Fibroblast of gingiva (primary cell): ENCODE results near the gene DOC2A.
"Not testable (repeated sequence)": the region's sequence is repeated elsewhere in the genome, so short reads cannot be mapped to it uniquely, and the experiment has no call there.

Source experiments
- DNase-seq: peaks from one replicate; pipeline ENCODE4 v3.0.0-alpha.2; 2011; ENCODE audit warnings: low read depth

The DOC2A gene

GRCh38 chr16:30010844-30011713 lies at the start of gene DOC2A:
Gene DOC2A (minus strand): TSS chr16:30011027. CDS start chr16:30010222, 805 bp downstream.
- DNase-seq, result no peak

GRCh38 chr16:30060346-30060745 lies 49.5 kb upstream of the DOC2A start:
- no peak for DNase-seq

- DNase-seq, result no peak
Observed at GRCh38 chr16:30054959-30055553, 44.2 kb upstream of the DOC2A start.

DNA sequence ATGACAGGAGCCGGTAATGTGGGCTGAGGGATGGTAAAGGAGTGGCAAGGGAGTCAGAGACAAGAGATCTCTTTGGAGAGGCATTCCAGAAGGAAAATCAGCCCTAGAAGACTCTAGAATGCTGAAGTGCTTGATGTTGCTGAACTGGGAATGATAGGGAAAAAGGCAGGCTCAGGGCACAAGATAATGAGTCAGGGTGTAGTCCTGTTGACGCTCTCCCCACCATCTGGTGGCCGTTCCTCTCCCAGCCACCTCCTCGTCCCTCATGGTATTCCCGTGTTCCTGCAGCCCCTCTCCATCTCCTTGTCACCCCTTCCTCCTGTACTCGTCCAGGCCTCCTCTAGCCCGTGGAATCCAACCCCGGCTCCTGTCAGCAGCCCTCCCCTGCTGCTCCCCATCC lies 43.6 kb upstream of the DOC2A start:
- no peak for DNase-seq

DNA sequence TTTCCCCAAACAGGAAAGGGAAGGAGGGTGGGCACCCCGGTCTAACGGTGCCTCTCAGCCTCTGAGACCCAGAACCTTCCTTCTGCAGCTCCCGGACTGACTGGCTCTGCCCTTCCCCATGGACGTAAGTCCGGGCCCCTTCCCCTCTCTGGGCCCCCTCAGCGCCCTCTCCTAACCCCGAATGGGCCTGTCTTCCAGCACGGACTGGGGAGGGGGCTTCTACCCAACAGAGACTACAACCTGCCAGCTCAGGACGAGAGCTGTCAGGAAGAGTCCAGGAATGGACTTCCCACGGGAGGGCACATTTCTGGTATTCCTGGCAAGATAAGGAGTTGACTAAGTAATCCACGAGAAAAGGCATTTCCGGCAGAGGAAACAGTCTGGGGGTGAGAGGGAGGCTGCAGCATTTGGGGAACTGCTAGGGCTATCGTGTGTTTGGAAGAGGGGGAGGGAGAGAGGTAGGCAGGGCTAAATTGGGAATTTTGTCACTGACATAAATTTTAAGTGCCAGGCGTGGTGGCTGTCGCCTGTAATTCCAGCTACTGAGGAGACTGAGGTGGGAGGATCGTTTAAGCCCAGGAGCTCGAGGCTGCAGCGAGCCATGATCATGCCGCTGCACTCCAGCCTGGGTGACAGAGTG lies 42.7 kb upstream of the DOC2A start:
- no peak for DNase-seq

GRCh38 chr16:30052671-30053372 lies 42.0 kb upstream of the DOC2A start:
- peak; percentile 89 for DNase-seq

DNA sequence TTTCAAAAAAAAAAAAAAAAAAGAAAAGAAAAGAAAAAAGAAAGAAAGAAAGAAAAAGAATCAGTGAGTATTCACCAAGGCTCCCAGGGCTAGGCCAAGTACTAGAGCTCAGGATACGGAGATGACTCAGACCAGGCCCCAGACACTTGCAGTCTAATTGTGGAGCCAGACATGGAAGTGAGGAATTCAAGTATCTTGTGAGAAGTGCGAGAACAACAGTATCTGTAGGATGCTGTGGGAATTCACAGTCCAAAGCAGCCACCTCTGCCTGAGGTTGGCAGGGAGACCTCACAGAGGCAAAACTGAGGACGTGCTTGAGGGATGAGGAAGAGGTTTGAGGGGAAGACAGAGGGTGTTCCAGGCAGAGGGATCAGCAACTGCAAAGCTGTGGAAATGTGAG lies 40.7 kb upstream of the DOC2A start:
- no peak for DNase-seq

GRCh38 chr16:30049871-30050270 lies 39.0 kb upstream of the DOC2A start:
- no peak for DNase-seq

DNA sequence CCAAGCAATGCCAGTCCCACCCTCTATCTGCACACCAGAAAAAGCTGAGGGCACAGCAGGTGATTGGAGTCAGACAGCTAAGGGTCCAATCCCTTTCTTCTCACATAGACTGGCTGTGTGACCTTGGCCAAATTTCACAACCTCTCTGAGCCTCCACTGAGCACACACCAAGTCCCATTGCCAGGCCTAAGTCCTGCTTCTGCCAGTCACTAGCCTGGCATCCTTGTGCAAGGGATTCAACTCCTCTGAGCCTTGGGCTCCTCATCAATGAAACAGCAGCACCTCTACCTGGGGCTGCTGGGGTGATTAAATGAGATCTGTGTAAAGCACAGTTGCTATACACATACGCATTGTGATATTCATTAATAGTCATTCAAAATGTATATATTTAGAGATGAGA lies 35.8 kb upstream of the DOC2A start:
- DNase-seq, result no peak

GRCh38 chr16:30046178-30046577 lies 35.4 kb upstream of the DOC2A start:
- no peak for DNase-seq

DNA sequence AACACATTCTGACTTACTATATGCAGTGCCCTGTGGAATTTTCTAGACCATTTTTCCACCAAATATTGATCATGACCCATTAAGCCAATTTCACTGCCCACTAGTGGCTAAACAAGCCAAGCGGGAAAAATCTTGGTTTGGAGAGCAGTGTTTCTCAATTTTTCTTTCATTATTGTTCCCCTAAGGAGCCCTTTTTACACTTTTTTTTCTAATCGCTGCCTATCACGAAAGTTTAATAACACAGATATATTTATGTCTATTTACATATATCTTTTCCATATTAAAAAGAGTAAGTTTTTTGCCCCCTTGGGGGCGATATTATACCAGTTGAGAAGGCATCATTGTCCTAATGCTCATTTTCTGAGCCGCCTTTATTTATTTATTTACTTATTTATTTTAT lies 31.0 kb upstream of the DOC2A start:
- DNase-seq, result no peak

DNA sequence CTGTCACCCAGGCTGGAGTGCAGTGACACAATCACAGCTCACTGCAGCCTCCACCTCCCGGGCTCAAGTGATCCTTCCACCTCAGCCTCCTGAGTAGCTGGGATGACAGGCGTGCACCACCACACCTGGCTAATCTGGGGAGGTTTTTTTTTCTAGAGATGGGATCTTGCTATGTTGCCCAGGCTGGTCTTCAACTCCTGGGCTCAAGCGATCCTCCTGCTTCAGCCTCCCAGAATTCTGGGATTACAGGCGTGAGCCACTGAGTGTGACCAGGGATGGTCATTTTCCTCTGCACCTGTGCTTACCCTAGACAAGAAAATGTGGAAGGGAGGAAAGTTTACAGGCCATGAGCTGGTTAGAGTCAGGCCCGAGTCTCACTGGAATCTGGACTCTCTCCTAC lies 29.9 kb upstream of the DOC2A start:
- DNase-seq, result not testable (repeated sequence)

DNA sequence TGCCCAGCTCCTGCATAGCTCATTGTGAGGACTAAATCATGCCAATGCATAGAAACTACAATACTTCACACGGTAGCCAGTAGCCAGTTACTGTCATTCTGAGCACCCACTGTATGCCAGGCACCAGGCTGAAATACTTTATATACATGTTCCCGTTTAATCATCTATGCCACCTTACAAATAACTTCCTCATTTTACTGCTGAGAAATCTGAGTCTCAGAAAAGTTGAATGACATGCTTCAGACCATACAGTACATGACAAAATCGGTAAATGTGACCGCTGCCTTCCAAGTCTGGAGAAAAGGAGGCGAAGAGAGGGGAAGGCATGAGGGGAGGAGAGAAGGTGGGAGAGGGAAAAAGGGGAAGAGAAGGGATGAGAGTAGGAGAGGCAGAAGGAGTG lies 29.4 kb upstream of the DOC2A start:
- no peak for DNase-seq

DNA sequence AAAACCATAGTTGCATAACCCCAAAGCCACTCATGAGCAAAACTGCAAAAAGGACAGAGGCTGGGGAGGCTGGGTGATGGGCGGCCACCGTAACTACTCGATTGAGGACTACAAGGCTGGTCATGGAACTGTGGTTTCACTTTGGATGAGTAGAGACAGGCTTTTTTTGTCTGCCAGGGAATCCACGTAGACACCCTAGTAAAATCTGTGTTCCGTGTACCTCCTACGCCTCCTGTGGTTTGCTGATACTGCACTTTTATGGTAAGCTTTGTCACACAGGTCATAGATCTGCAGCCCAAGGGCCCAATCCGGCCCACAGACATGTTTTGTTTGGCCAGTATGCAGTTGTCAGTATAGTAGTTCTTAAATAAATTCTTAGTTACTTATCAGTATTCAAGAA lies 22.4 kb upstream of the DOC2A start:
- DNase-seq, result no peak

GRCh38 chr16:30032083-30032819 lies 21.4 kb upstream of the DOC2A start:
- DNase-seq, result peak; percentile 40

DNA sequence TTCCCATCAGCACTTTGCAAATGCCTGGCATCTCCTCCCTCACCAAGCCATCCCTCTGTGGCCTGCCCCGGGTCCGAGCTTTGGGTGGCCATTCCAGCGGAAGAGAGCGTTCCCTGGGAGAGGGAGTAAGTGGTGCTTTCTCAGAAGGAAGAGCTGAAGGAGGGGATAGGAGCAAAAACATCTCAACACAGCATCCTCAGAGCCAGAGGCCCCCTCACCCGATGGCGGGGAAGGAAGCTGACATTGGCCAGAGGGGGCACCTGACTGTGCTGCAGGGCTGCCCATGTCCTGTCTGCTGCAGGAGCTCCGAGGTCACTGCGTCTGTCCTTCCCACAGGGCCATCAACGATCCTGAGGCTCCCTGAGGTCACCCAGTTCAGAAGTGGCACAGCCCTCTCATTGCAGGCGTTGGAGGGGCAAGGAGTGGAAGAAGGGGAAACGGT lies 20.7 kb upstream of the DOC2A start:
- no peak for DNase-seq

DNA sequence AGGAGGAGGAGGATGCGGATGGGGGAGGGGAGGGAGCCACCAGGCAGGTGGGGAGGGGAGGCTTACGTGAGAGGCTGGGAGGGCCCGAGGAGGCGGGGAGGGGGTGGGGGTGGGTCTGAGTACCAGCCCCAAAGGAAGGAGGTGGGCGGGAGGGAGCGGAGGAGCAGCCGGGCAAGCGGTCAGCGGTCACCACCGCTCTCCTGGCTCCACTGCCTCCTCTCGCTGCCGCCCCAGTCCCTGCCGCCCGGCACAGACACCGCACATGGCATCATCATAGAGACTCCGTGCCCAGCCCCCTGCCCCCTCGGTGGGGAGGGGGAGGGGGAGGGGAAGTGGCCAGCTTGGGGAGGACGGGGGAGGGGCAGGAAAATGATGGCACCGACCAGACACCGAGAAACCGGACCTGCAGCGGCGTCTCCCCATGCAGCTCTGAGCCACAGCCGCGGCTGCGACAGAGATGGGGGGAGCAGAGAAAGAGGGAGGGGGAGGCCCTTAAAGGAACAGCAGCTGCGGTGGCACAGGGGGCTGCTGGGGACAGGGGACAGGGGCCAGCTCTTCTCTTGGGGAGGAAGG lies 20.1 kb upstream of the DOC2A start, which contains the start of gene TLCD3B:
Gene TLCD3B (minus strand): TSS at position 431 of the 573 bp plus-strand sequence. CDS start 744 bp downstream, outside the sequence.
- no peak for DNase-seq

GRCh38 chr16:30030011-30030685 lies 19.3 kb upstream of the DOC2A start:
- DNase-seq, result no peak

- DNase-seq, result no peak
Observed at GRCh38 chr16:30028438-30029076, 17.7 kb upstream of the DOC2A start.
